ENCODE measurements around the gene SAMSN1.

The SAMSN1 gene

DNA sequence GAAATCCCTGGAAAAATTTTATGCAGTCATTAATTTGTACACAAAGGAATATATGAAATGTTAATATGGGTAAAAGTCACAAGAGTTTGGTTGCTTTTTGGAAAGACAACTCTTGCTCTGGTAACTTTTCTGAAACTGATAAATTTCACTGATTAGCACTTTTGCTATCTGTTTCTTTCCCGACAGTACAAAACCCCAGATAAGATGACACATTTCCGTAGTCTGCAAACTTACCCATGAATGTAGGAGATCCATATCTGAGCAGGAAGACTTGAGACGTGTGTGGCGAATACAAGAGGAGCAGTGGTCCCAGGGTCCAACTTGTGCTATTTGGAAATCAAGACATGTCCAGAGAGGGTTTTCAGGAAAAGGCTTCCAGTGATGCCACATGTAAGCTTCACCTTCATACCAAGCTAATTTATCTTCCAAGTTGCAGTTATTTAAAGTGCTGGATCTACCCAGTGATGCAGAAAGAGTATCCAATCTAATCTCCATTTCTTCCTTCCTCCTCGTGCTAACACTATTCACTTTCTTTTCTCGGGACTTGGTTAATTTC is 35.9 kb upstream of the SAMSN1 start:
- H3K4me3 ChIP-seq (ENCODE audit: low read depth, low read length) = no peak overlapping the region
- TF ChIP-seq, protein P1, sequence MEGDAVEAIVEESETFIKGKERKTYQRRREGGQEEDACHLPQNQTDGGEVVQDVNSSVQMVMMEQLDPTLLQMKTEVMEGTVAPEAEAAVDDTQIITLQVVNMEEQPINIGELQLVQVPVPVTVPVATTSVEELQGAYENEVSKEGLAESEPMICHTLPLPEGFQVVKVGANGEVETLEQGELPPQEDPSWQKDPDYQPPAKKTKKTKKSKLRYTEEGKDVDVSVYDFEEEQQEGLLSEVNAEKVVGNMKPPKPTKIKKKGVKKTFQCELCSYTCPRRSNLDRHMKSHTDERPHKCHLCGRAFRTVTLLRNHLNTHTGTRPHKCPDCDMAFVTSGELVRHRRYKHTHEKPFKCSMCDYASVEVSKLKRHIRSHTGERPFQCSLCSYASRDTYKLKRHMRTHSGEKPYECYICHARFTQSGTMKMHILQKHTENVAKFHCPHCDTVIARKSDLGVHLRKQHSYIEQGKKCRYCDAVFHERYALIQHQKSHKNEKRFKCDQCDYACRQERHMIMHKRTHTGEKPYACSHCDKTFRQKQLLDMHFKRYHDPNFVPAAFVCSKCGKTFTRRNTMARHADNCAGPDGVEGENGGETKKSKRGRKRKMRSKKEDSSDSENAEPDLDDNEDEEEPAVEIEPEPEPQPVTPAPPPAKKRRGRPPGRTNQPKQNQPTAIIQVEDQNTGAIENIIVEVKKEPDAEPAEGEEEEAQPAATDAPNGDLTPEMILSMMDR (IDR thresholded peaks at IDR 0.05; ENCODE audit: low read depth, low read length) = no peak

DNA sequence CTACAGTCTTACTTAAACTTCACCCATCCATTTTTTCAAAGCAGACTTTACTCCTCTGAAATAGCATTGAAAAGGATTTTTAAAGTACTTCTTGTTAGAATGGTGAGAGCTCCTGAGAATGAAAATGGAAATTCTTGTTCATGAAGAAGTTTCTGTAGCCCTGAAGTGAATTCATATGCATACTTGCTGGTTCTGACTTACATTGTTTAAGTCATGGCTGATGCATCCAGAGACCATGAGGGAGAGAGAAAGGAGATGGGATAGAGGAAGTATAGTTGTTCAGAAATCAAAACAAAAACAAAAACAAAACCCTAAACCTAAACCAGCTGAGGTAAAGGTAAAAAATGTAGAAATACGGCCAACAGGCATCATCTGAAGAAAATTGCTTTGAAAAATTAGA is 27.1 kb upstream of the SAMSN1 start:
- TF ChIP-seq, protein P1 (IDR thresholded peaks at IDR 0.05; ENCODE audit: low read depth, low read length) = no peak
- H3K4me3 ChIP-seq (ENCODE audit: low read depth, low read length) = no peak overlapping the region

DNA sequence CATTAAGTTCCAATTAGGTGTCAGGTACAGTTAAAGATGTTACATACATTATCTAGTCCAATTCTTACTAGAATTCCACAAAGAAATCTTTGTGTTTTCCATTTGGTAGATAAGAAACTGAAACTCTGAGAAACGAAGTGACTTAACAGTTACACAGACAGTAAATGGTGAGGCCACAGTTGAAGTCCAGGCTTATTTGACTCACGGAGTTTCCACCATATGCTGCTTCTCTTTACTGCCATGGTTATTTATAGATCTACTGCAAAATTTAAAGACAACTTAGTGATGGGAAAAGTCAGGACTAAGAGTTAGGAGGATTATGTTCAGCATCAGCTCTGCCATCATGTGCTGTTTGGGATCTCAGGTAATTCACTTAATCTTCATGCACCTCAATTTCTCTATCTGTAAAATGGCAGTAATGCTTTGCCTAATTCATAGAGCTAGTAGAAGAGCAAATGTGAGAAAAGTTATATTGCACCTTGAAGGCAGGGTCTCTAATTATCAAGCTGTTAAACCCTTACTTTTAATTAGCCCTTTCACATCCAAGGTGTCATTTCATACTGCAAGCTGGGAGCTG is 26.2 kb upstream of the SAMSN1 start:
- H3K4me3 ChIP-seq (ENCODE audit: low read depth, low read length) = no peak overlapping the region
- TF ChIP-seq, protein P1 (IDR thresholded peaks at IDR 0.05; ENCODE audit: low read depth, low read length) = no peak

DNA sequence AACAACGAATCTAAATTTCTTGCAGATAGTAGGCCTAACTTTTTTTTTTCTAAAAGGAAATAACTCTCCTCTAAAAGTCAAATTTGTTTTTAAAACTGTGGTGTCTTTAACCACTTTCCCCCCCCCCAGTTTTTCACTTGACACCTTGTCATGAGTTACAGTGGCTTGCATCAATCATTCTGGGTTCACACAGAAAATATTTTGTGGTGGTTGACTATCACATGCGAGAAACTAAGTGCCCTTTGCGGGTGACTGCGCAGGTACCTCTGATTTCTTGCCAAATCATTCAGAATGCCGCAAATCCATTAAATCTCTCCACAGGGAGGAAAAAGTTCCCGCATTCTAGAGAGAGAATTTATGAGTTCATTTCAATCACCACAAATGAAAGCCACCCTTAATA is 23.8 kb upstream of the SAMSN1 start:
- no peak overlapping the region for H3K4me3 ChIP-seq (ENCODE audit: low read depth, low read length)
- TF ChIP-seq, protein P1 (IDR thresholded peaks at IDR 0.05; ENCODE audit: low read depth, low read length) = no peak

DNA sequence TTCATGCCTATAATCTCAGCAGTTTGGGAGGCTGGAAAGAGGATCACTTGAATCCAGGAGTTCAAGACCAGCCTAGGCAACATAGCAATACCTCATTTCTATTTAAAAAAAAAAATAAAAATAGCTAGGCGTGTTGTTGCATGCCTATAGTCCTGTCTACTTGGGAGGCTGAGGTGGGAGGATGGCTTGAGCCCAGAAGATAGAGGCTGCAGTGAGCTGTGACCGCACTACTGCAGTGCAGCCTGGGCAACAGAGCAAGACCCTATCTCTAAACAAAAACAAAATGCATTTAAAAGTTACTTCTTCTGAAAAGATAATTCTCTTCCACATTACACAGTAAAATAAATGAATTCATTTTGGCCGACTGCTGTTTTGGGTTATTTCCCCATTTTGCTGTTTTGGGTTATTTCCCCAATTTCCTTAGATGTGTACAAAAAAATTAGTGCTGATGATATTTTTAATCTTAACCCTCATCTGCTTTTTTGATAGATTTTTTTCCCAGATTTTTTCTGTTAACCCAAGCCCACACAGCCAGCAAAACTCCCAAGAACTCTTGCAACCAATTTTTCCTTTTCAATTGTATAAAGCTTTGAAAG is 23.0 kb upstream of the SAMSN1 start:
- TF ChIP-seq, protein P1 (IDR thresholded peaks at IDR 0.05; ENCODE audit: low read depth, low read length) = no peak
- H3K4me3 ChIP-seq (ENCODE audit: low read depth, low read length) = no peak overlapping the region

DNA sequence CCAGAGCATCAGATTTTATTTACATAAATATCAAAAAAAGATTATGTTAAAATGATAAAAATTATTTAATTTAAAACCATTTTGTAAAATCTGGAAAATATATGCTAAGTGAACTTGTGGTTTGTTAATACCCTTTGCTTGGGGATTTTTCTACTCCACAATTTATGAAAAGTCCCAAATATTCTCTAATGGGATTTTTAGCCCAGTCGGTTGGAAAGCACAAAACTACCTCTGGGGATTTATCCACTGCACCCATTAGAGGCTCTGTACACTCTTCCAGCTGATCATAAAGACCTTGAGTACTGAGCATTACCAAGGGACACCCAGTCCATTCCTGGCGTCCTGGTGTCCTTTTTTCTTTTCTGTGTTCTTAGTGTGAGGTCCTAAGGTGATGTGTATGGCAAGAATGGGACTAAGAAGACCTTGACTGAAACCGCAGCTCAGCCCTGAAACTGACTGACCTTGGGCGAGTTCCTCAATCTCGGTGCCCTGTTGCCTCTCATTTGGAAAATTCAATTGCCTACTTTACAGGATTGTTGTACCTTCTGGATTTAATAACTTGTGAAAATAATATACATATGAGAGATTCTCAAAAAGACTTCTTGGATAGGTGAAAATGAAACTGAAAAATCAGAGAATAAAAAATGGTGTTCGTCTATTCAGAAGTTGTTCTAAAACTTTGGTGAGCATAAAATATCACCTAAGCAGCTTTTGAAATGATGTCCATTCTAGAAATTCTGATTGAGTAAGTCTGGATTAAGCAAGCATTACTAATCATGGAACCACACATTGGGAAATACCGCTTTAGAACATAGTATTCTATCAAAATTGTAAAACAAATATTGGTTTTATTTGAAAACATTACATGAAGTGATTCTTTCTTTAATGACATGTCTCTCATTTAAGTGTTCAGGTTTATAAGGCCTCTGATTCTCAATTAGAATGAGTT is 21.5 kb upstream of the SAMSN1 start:
- H3K4me3 ChIP-seq (ENCODE audit: low read depth, low read length) = no peak overlapping the region
- TF ChIP-seq, protein P1 (IDR thresholded peaks at IDR 0.05; ENCODE audit: low read depth, low read length) = no peak
